GM12892 (cell line): ENCODE measurements around the gene GOLIM4.

Source experiments
- POLR2A ChIP-seq: IDR thresholded peaks from 2 replicates; pipeline ENCODE4 v1.6.1; 2011; ENCODE audit warnings: low read depth, low read length, control low read depth
- POLR2AphosphoS5 ChIP-seq: IDR thresholded peaks from 2 replicates; pipeline ENCODE4 v1.6.1; 2011; ENCODE audit warnings: low read depth, low read length, control low read depth
- TAF1 ChIP-seq: IDR thresholded peaks from 2 replicates; pipeline ENCODE4 v1.6.1; 2011; ENCODE audit warnings: low read depth, mild to moderate bottlenecking, control low read depth, low read length, borderline replicate concordance

GRCh38 chr3:168134931-168135330, 39.2 kb upstream of the GOLIM4 start:
- TF ChIP-seq POLR2A: no peak
- no peak for TF ChIP-seq POLR2AphosphoS5
- TF ChIP-seq TAF1: no peak
